ENCODE results near the gene PCDHGA9.
"Not testable (repeated sequence)": the region's sequence is repeated elsewhere in the genome, so short reads cannot be mapped to it uniquely, and the experiment has no call there.

PCDHGA9 gene

DNA sequence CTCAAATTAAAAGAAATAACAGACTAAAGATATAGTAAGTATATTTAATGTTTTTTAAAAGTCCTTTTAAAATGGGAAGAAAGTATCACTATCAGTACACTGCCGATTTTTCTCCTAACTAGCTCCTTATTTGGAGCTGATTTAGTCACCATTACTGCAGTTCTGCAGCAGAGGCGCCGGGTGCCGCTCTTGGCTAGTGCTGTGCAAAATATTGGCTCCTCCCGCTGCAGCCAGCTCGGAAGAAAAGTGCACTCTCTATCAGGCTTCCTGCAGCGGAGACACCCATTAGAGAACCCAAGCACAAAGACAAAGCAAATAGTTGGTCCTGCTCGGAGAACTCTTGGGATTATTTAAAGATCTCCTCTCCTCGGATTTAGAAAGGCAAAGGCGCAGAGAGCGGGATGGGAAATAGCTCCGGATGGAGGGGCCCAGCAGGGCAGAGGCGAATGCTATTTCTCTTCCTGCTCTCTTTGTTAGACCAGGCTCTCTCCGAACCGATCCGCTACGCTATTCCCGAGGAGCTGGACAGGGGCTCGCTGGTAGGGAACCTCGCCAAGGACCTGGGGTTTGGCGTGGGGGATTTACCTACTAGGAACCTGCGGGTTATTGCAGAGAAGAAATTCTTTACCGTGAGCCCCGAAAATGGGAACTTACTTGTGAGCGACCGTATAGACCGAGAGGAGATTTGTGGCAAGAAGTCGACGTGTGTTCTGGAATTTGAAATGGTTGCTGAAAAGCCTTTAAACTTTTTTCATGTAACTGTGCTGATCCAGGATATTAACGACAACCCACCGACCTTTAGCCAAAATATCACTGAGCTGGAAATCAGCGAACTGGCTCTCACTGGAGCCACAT, 32.4 kb upstream of the PCDHGA9 start, which contains the start of gene PCDHGB3:
PCDHGB3 (plus strand) TSS at position 249 of the 855 bp plus-strand sequence; CDS start at position 402, 153 bp downstream.
- DNase-seq (ENCODE audit: low read depth, low spot score), result no peak
- peak; percentile 40 for TF ChIP-seq CTCF (IDR thresholded peaks at IDR 0.05; ENCODE audit: insufficient read depth, low read length, missing control alignments)
- peak within 1 kb of the TSS; percentile 45 for H3K4me3 ChIP-seq (ENCODE audit: low read depth, low read length)
- ChIA-PET CTCF (interaction anchor here (0.5 to 3.8 kb wide), 45 partner anchors 9 to 198 kb away, joined by 3 to 99 read pairs (median 4); partner anchors contain the start of genes PCDHGA1, PCDHGA10, PCDHGA11 and PCDHGA12), POLR2A (interaction anchor here (0.6 to 2.2 kb wide), 2 partner anchors 188 to 194 kb away, joined by 3 to 9 read pairs; no protein-coding TSS in a partner anchor)

GRCh38 chr5:141371572-141372475, 30.8 kb upstream of the PCDHGA9 start:
- CTCF ChIA-PET, result interaction anchor here (0.8 to 3.8 kb wide), 12 partner anchors 13 to 195 kb away, joined by 3 to 99 read pairs (median 8); partner anchors contain the start of genes PCDHGA10, PCDHGA3, PCDHGA4 and PCDHGB2
- DNase-seq (ENCODE audit: low read depth, low spot score), result no peak
- TF ChIP-seq CTCF (IDR thresholded peaks at IDR 0.05; ENCODE audit: insufficient read depth, low read length, missing control alignments), result no peak
- H3K4me3 ChIP-seq (ENCODE audit: low read depth, low read length), result no peak overlapping the region
- POLR2A ChIA-PET, result interaction anchor here (2.2 kb wide), 1 partner anchor 192 kb away, joined by 9 read pairs; no protein-coding TSS in a partner anchor

GRCh38 chr5:141373673-141374317, 28.8 kb upstream of the PCDHGA9 start, which contains the start of gene PCDHGA6:
Gene PCDHGA6 (plus strand): TSS chr5:141373891. CDS start chr5:141374084, 193 bp downstream.
- no peak for TF ChIP-seq CTCF (IDR thresholded peaks at IDR 0.05; ENCODE audit: insufficient read depth, low read length, missing control alignments)

GRCh38 chr5:141374627-141375026, 28.0 kb upstream of the PCDHGA9 start:
- H3K4me3 ChIP-seq (ENCODE audit: low read depth, low read length), result no peak overlapping the region
- ChIA-PET CTCF (interaction anchor here (0.6 to 4.9 kb wide), 21 partner anchors 10 to 218 kb away, joined by 3 to 51 read pairs (median 5); partner anchors contain the start of genes PCDHGA4, PCDHGA5, PCDHGA8 and PCDHGA9), POLR2A (no interaction called here)
- TF ChIP-seq CTCF (IDR thresholded peaks at IDR 0.05; ENCODE audit: insufficient read depth, low read length, missing control alignments), result no peak
- no peak for DNase-seq (ENCODE audit: low read depth, low spot score)

More at GRCh38 chr5:141373673-141374317, 28.8 kb upstream of the PCDHGA9 start, which contains the start of gene PCDHGA6:
- ChIA-PET CTCF (interaction anchor here (0.6 to 4.9 kb wide), 20 partner anchors 9 to 218 kb away, joined by 3 to 51 read pairs (median 6); partner anchors contain the start of genes PCDHGA4, PCDHGA5, PCDHGA7 and PCDHGA8), POLR2A (no interaction called here)
- H3K4me3 ChIP-seq (ENCODE audit: low read depth, low read length), result peak within 1 kb of the TSS; percentile 44
- DNase-seq (ENCODE audit: low read depth, low spot score), result no peak

DNA sequence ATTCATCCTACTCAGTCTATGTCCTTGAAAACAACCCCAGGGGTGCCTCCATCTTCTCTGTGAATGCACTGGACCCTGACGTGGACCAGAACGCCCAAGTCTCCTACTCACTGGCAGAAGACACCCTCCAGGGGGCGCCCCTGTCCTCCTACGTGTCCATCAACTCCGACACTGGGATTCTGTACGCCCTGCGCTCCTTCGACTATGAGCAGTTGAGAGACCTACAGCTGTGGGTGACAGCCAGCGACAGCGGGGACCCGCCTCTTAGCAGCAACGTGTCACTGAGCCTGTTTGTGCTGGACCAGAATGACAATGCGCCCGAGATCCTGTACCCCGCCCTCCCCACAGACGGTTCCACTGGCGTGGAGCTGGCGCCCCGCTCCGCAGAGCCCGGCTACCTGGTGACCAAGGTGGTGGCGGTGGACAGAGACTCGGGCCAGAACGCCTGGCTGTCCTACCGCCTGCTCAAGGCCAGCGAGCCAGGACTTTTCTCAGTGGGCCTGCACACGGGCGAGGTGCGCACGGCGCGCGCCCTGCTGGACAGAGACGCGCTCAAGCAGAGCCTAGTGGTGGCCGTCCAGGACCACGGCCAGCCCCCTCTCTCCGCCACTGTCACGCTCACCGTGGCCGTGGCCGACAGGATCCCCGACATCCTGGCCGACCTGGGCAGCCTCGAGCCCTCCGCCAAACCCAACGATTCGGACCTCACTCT, 27.0 kb upstream of the PCDHGA9 start:
- CTCF ChIA-PET, result interaction anchor here (1.0 to 4.9 kb wide), 10 partner anchors 11 to 192 kb away, joined by 3 to 51 read pairs (median 13); partner anchors contain the start of genes PCDHGA5, PCDHGA8, PCDHGA9 and PCDHGB4
- DNase-seq (ENCODE audit: low read depth, low spot score); H3K4me3 ChIP-seq (ENCODE audit: low read depth, low read length); POLR2A ChIA-PET: not testable (repeated sequence)

All from AG04449 (cell line).